Thymus (tissue), 2 donors: ENCODE data around the gene SEPSECS. TPM values are rescaled to one million over a fixed set of nuclear protein-coding genes. Genes with fewer than 3 reads are reported as not detected.

ENCODE experiments used
- polyA plus RNA-seq: library from polyadenylated mRNA; stranded (reverse); fragments of 200-250 nt; gene quantifications from one replicate; pipeline ENCODE4 v1.2.3, GENCODE V29; 2013
- total RNA-seq: library from RNA; stranded (reverse); fragments of 120-200 nt; gene quantifications from one replicate; pipeline ENCODE4 v1.2.4, GENCODE V29; 2013
- donor health status: healthy.

SEPSECS gene
- total and polyA plus RNA-seq, 2 donors, result 14.5 to 15.8 TPM

Other genes with a start within 250 kb of the SEPSECS start
- 1.5 TPM for gene CCDC149, start 247.4 kb downstream of the SEPSECS start, total RNA-seq
- gene CCDC149, start 247.4 kb downstream of the SEPSECS start, polyA plus RNA-seq, result 6.2 TPM
- gene LGI2, start 129.5 kb downstream of the SEPSECS start, total RNA-seq, result 2.5 TPM
- 2.1 TPM for gene LGI2, start 129.5 kb downstream of the SEPSECS start, polyA plus RNA-seq
- gene PI4K2B, start 73.6 kb upstream of the SEPSECS start, total RNA-seq, result 20.4 TPM
- gene PI4K2B, start 73.6 kb upstream of the SEPSECS start, polyA plus RNA-seq, result 24.0 TPM
- 9.2 TPM for gene ZCCHC4, start 152.3 kb upstream of the SEPSECS start, total RNA-seq
- 7.6 TPM for gene ZCCHC4, start 152.3 kb upstream of the SEPSECS start, polyA plus RNA-seq
- 29.8 TPM for gene ANAPC4, start 216.8 kb upstream of the SEPSECS start, total RNA-seq
- gene ANAPC4, start 216.8 kb upstream of the SEPSECS start, polyA plus RNA-seq, result 60.3 TPM